Stimulated activated naive CD4-positive, alpha-beta T cell (primary cell): ENCODE data around the gene CIDEB.

Experiments used
- DNase-seq, 6 experiments: peaks; one replicate each; lab custom pipeline; 2025; lab: John Stamatoyannopoulos, UW

CIDEB gene

DNA sequence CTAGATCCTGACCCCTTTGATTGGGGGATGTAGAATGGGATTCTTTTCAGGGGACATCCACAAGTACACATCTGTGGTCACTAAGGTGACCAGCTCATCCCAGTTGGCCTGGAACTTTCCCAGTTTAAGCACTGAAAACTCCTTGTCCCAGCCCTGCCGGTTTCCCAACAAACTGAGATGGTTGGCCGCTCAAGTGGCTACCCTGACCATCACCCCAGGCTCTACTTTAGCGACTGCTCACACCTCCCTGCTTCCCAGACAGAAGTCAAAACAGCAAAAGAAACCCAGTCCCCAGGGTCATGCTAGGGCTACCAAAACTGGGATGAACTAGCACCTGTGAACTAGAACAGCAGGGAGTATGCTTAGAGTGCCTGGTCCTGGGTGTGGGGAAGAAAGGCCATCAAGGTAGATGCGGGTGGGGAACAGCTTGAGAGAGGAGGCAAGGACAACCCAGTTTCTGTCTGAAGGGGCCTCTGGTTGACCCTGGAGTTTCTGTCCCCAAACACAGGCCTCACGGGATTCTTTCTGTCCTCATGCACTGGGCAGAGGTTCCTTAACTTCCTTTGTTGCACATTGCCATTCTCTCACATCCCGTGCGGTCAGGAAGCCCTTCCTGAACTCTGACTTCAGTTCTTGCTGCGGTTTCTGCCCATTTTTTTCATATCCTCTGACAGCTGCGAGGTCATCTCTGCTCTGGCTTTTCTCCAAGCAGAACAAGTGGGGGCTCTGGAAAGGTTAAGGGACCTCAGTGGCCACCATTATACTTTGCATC, 5.1 kb upstream of the CIDEB start:
- peak in 3 of 6 experiments; percentile 26 to 40 (median 34) for DNase-seq

DNA sequence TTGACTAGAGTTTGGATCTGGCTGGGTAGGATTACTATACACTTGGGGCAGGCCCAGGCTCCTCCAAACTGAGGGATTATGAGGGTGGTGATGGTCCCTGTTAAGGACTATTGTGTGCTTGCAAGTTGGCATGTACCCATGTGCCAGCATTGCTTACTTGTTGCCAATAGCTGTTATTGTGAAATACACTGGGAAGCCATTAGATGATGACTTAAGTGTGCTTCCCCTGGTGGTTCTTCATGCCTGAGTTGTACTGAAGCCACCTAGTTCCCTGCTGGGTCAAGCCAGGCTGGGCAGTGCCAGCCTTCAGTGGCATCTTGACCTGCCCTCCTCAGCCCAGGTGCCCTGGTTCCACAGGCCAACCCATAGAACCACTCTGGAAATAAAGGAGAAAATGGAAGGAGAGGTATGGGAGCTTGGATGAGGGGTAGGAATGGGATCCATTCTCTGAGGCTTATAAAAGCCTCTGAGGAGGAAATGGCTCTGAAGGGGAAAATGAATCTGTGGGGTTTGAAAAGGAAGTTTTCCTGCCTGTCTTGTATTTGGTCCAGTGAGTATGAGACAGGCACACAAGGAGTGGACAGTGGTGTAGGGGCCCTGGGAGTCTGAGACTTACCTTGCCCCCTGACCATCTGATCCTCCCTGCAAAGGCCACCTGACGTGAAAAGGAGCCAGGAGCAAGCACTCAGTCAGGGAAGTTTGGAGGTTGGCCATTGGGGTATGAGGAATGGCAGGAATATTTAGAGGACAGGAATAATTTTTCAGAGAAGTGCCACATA, 4.2 kb upstream of the CIDEB start:
- DNase-seq, result peak in 2 of 6 experiments; percentile 34 to 36

DNA sequence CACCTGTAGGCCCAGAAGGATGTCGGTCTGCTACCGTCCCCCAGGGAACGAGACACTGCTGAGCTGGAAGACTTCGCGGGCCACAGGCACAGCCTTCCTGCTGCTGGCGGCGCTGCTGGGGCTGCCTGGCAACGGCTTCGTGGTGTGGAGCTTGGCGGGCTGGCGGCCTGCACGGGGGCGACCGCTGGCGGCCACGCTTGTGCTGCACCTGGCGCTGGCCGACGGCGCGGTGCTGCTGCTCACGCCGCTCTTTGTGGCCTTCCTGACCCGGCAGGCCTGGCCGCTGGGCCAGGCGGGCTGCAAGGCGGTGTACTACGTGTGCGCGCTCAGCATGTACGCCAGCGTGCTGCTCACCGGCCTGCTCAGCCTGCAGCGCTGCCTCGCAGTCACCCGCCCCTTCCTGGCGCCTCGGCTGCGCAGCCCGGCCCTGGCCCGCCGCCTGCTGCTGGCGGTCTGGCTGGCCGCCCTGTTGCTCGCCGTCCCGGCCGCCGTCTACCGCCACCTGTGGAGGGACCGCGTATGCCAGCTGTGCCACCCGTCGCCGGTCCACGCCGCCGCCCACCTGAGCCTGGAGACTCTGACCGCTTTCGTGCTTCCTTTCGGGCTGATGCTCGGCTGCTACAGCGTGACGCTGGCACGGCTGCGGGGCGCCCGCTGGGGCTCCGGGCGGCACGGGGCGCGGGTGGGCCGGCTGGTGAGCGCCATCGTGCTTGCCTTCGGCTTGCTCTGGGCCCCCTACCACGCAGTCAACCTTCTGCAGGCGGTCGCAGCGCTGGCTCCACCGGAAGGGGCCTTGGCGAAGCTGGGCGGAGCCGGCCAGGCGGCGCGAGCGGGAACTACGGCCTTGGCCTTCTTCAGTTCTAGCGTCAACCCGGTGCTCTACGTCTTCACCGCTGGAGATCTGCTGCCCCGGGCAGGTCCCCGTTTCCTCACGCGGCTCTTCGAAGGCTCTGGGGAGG, 3.1 kb upstream of the CIDEB start, which contains the start of gene LTB4R:
Gene LTB4R, plus strand, starts transcription at position 857 of the 959 bp plus-strand sequence. CDS start 4,150 bp downstream, outside the sequence.
- peak; percentile 53 to 81 (median 63) for DNase-seq

DNA sequence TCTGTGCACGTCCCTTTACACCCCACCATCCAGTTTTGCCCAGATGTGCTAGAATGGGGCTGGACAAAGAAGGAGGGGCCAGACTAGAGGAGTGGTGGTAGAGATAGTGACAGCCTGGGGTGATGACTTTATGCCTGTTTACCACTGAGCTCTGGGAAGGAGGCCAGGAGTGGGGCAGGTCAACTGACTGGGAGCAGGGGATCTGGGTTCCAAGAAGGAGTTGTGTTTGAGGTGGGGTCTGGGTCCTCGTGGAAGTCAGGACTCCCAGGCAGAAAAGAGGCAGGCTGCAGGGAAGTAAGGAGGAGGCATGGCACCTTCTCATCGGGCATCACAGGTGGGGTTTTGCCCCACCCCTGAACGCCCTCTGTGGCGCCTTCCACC, 2.5 kb upstream of the CIDEB start:
- no peak for DNase-seq

DNA sequence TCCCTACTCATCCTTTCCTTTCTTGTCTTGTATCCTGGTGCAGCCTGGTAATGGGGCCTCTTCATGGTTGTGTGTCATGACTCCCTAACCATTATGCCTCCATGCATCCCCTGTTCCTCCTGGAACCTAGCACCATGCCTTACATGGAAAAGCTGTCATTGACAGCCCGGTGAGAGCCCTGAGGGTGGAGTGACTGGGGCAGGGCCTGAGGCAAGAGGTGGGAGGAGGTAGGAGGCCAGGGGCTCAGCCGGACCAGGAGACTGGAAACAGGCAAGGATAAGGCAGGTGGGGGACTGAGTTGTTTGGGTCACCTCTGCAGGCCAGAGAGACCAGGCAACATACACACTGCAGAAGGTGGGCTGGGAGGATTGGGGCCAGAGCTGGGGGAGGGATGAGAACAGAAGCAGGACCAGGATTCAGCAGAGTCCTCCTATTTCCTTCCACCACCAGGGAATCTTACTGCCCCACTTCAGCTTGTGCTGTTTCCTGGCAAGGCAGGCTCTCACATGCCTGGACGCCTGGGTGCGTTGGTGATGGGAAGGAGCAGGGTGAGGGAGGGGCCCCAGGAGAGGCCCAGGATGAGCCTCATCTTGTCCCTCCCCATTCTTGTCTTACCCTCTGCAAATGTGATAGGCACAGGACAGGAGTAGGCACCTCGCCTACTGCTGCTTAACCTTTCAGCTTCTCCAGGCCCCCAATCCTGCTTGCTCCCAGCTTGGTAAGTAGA, 1.9 kb upstream of the CIDEB start, which contains the start of gene LTB4R2:
Gene LTB4R2, plus strand, starts transcription at position 603 of the 727 bp plus-strand sequence. CDS start 525 bp downstream, outside the sequence.
- no peak for DNase-seq

DNA sequence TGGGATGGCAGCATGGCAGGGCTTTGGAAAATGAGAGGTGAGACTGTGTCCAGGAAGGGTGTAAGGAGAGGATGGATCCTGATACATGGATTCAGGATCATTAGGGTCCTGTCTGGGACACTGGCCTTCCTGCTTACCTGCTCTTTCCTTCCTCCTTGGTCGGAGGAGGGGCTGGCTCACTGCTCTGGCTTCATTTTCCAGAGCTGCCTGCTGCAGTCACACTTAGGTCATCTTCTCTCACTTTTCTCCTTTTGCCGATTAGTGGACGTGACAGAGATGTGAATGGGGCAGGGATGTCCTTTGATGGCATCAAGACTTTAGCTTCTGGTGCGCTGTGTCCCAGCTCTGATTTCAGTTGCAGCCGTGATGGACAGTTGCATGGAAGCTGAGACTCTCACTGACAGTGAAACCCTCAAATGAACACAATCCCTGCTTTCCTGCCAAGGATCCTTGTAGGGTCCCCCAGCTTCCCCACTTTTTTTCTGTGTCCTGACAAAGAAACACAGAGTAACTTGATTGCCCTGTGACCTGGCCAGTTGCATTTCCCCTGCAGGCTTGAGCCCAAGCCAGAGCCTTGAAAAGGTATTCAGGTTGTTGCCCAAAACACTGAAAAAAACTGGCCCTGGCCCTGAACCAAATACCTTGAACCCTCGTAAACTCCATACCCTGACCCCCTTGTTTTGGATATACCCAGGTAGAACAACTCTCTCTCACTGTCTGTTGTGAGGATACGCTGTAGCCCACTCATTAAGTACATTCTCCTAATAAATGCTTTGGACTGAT, 756 bp upstream of the CIDEB start:
- DNase-seq, result no peak

DNA sequence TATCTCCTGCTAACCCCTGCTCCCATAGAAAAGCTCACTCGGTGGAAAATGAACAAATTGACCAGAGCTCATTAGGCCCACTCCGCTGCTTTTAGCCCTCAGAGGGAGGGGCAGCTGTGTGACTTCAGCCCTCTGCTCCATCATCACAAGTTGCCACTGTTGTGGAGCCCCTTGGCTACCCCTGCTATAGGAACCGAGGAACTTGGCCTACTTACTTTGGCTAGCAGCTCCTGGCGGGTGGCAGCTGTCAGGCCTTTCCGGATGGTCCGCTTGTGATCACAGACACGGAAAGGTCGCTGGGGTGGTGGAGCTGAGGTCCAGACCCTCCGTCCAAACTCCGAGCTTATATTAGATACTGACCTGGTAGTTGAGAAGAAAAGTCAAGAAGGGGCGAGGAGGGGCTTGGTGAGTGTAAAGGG, 612 bp downstream of the CIDEB start:
- DNase-seq, result no peak

DNA sequence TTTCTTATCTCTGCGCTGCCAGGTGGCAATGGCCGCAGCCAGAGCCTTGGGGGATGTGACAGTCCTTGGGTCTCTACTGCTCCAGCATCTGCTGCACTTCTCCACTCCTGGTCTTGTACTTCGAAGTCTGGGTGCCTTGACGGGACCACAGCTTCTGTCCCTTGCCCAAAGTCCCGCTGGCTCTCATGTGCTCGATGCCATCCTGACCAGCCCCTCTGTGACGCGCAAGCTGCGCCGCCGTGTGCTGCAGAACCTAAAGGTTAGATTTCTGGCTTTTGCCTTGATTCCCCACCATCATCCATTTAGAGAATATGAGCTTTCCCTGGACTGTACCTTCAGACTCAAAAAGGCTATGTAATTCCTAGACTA, 3.8 kb downstream of the CIDEB start:
- DNase-seq, result no peak

DNA sequence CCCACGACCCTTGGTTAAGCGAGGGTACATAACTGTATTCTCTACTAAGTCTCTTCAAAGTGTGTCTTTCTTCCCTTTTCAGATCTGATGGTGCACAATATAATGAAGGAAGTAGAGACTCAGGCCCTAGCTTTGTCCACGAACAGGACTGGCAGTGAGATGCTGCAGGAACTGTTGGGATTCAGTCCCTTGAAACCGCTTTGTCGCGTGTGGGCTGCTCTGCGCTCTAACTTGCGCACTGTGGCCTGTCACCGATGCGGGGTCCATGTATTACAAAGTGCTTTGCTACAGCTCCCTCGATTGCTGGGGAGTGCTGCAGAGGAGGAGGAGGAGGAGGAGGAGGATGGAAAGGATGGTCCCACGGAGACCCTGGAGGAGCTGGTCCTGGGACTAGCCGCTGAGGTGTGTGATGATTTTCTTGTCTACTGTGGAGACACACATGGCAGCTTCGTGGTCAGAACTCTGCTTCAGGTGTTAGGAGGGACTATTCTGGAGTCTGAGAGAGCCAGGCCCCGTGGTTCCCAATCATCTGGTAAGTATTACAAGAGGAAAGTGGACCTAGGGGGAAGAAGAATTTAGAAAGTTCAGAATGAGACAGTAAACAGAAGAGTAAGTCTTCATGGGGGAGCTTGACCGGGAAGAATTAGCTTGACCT, 7.3 kb downstream of the CIDEB start:
- no peak for DNase-seq

DNA sequence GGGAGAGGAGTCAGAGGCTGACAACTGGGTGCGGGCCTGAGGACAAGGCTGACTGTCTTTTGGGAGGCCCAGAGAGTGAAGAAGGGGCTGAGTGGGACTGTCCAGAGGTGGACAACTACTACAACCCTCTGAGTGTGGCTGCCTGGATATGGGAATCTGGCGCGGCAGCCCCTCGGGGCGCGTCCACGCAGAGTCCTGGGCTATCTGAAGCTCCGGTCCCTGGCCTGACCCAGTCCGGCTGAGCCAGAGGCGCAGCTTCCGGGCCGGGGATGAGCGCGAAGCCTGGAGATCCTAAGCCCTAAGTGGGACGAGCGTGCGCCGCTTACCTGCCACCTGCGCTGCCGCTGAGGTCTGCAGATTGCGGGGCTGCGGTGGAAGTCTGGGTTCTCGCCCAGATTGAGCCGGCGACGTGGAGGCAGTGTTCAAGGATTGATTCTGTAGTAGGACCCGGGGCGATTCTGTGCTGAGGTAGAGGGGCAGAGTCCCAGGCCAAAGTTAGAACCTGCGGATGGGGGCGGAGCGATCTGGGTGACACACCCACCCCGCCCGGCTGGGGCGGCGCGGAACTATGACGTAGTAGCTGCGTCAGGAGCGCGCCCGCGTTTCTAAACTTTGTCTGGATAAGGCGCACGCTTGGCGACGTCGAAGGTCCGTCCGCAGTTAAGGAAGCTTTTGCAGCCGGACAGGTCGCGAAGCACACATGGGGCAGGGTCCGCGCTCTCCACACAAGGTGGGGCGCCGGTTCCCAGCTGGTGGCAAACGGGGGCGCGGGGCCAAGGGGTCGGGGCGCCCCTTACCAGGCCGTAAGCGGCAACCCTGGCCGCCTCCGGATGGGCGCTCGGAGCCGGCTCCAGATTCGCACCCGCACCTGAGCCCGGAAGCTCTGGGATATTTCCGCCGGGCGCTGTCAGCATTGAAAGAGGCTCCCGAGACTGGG, 8.3 kb downstream of the CIDEB start, which contains the start of the genes DHRS1 and NOP9:
Gene DHRS1, minus strand, starts transcription at position 526 of the 937 bp plus-strand sequence. CDS start 674 bp downstream, outside the sequence.
Gene NOP9, plus strand, starts transcription at position 596 of the 937 bp plus-strand sequence. Its CDS starts 105 bp downstream, at position 701.
- peak; percentile 80 to 94 (median 88) for DNase-seq

DNA sequence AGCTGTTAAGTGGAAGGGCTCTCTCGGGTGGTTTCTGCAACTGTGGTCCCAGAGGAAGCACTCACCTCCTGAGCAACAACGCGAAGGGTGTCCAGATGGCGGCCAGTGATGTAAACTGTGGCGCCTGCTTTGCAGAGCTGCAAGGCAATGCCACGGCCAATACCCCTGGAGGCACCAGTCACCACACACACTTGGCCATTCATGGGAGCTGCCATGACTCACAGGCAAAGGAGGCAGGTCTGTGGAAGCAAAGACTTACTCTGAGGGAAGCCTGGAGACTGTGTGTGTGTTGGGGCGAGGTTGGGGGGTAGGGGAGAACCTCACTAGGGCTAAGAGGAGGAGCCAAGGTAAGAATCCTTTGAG, 8.9 kb downstream of the CIDEB start:
- DNase-seq, result no peak

DNA sequence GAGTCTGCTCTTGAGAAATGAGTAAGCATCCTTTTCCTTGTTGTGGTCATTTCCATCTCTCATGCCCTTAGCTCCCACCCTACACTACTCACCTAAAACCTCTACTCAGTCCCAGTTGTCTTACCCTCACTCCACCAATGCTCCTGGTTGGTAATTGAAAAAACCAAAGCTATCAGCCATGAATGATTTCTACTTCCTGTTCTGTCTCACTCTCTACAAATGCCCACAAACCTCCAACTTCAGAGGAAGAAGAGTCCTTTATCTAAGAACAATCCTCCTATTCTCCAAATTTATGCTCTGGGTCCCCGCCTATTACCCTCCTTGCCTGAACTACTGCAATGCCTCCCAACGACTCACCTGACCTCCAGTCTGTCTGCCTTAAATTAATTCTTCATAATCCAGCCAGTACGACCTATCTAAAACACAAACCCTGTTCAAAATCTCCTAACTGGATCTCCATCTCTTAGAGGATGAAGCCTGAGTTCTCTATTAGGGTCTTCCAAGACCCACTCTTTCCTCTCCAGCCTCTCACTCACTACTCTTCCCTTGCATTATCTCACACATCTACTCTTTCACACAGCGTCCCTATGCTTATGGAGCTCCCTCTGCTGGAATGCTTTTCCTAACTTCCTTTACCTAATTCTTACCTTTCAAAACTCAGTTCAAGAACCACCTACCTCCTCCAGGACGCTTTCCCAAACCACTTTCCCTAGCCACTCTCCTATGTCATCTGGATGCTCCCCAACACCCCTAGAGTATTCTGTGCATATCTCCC, 10.4 kb downstream of the CIDEB start:
- DNase-seq, result no peak

DNA sequence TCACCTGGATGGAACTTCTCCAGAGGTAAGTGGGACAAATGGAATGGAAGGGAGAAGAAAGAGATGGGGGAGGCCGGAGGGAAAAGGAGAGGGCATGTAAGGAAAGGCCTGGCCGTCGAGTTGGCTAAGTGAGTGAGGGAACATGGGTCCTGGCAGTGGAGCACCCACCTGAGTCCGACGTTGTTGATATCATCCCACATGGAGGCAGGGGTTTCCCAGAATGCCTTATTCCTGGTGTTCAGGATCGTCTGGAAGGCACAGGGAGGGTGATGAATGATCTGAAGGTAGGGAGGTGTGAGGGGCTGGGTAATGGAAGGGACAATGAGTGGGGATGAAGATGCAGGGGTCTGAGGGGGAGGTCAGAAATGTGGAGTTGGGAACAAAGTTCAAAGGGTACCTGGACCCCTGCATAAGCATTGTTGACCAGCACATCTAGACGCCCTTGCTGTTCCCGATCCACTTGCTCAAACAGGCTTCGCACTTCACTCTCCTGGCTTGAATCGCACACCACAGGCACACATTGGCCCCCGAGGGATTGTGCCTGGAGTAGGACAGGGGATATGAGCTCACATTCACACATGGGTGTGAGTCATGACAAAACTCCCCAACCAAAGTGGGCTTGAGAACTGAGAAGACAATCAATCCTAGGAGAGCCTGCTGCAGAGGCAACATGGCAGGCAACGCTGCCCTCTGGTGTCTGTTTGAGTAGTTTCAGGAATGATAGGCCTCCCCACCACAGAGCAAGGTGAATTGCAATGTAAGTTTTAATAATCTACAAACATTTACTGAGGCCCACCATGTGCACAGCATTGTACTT, 11.2 kb downstream of the CIDEB start:
- DNase-seq, result peak; percentile 39 to 75 (median 62)

DNA sequence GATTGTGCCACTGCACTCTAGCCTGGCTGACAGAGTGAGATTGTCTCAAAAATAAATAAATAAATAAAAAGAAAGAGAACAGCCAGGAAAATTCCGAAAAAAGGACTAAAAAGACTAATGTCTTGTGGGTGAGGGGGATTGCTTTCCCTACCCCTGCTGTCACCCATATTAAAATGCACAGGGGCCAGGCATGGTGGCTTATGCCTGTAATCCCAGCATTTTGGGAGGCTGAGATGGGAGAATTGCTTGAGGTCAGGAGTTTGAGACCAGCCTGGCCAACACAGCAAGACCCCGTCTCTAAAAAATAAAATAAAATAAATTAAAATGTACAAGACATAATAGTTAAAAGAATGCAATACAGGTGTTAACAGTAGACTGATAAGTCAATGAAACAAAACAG, 14.3 kb downstream of the CIDEB start:
- DNase-seq, result no peak

DNA sequence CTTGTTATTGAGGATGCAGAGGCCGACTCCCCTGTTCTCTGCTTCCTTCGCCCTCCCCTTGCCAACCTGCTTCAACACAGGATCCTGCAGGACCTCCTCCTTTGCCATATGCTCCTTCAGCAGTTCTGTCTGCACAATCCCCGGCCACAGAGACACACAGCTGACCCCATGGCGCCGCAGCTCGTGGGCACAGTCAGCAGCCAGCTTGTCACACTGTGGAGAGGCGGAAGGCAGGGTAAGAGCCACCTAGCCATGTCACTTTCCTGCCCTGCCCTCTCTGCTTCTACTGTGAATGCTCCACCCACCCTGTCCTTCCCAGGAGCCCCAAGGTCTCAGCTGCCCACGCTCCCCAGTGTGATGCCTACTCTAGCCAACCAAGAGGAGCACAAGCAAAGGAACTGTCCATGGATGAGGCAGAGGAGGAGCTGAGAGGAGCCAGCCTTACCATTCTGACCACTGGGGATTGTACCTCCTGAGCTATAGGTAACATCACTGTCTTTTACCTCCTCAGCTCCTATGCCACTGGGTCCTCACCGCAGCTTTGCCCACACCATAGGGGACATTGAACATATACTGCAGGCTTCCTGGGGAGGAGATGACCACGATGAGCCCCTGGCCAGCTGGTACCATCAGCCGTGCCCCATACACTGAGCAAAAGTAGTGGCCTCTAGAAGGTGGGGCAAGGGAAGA, 15.5 kb downstream of the CIDEB start:
- no peak for DNase-seq

DNA sequence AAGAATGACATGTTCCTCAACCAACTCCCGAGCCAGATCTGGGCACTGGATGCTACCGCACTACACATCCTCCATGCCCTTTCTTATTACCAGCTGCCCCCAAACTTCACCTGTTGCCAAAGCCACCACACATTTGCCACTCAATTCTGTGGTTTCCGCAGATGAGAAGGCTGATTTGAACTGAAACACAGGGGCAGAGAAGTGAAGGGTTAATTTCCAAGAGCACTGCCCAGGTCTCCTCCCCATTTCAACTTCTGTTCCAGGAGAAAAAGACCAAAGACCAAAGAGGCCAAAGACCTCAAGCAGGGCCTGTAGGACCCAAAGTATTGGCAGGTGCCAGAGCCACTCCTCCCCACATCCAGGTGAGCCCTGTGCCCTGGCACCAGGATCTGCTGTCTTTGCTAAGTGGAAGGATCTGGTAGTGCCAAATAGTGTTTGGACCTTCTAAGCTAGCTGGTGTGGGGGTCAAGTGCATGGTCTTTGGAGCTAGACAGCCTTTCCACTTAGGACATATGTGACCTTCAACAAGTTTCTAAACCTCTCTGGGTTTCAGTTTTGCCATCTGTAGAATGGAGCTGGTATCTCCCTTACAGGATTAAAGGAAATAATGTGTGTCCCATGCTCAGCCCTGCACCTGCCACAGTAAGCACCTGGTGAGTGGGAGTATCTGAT, 16.2 kb downstream of the CIDEB start:
- DNase-seq, result no peak
